Neuronal stem cell (in vitro differentiated cells): ENCODE data around the gene PLCL1.
A peak's percentile ranks its signal among the peaks of the same experiment; 100 is the strongest.

Source experiments
- DNase-seq: peaks from one replicate; pipeline ENCODE4 v3.0.0-alpha.2; 2013; ENCODE audit warnings: low spot score
- H2AFZ ChIP-seq: one replicate; pipeline ENCODE4 v1.6.1; 2013; ENCODE audit warnings: mild to moderate bottlenecking, low read length, inconsistent platforms
- H2AK5ac ChIP-seq: 2 replicates; pipeline ENCODE4 v1.6.1; 2013; ENCODE audit warnings: low read depth, mild to moderate bottlenecking, inconsistent platforms, low read length, moderate library complexity, mixed read lengths
- H2BK120ac ChIP-seq: 2 replicates; pipeline ENCODE4 v1.6.1; 2013; ENCODE audit warnings: low read depth, mild to moderate bottlenecking, inconsistent platforms, low read length, moderate library complexity, mixed read lengths
- H2BK12ac ChIP-seq: one replicate; pipeline ENCODE4 v1.6.1; 2013; ENCODE audit warnings: low read length, inconsistent platforms
- H2BK15ac ChIP-seq: 2 replicates; pipeline ENCODE4 v1.6.1; 2013; ENCODE audit warnings: mild to moderate bottlenecking, low read length, inconsistent platforms, mixed read lengths
- H2BK5ac ChIP-seq: one replicate; pipeline ENCODE4 v1.6.1; 2013; ENCODE audit warnings: inconsistent platforms, mild to moderate bottlenecking, low read length, moderate library complexity
- H3K14ac ChIP-seq: one replicate; pipeline ENCODE4 v1.6.1; 2013; ENCODE audit warnings: low read length, inconsistent platforms
- H3K18ac ChIP-seq: 2 replicates; pipeline ENCODE4 v1.6.1; 2013; ENCODE audit warnings: low read length, inconsistent platforms
- H3K23ac ChIP-seq: 2 replicates; pipeline ENCODE4 v1.6.1; 2013; ENCODE audit warnings: low read depth, mild to moderate bottlenecking, mixed read lengths, low read length, inconsistent platforms; ENCODE audit not compliant: poor library complexity
- H3K27ac ChIP-seq: replicated peaks from 3 replicates; pipeline ENCODE4 v1.5.1; 2013; ENCODE audit warnings: low read length, inconsistent platforms
- H3K27me3 ChIP-seq, 3 experiments: 2 replicates each; pipeline ENCODE4 v1.6.1; 2013; ENCODE audit warnings: low read length in 3 of 3, mild to moderate bottlenecking in 2 of 3, inconsistent platforms in 1 of 3, low read depth in 1 of 3, mixed read lengths in 1 of 3, moderate library complexity in 1 of 3; ENCODE audit not compliant: control insufficient read depth in 3 of 3, insufficient read depth in 3 of 3
- H3K36me3 ChIP-seq, 2 donors: replicated peaks in 1 of 2; 2 replicates each; pipeline ENCODE4 v1.6.1; 2013; ENCODE audit warnings: low read length in 2 of 2; ENCODE audit not compliant: control insufficient read depth in 2 of 2, insufficient read depth in 2 of 2
- H3K4ac ChIP-seq: 2 replicates; pipeline ENCODE4 v1.6.1; 2013; ENCODE audit warnings: inconsistent platforms, mild to moderate bottlenecking, low read length, moderate library complexity
- H3K4me1 ChIP-seq, 2 donors: 1 replicate in 1 of 2; 2 replicates in 1 of 2; pipeline ENCODE4 v1.6.1; 2013; ENCODE audit warnings: low read length in 2 of 2, low read depth in 1 of 2; ENCODE audit not compliant: control insufficient read depth in 2 of 2, insufficient read depth in 1 of 2
- H3K4me2 ChIP-seq: one replicate; pipeline ENCODE4 v1.6.1; 2013; ENCODE audit warnings: mild to moderate bottlenecking, low read length, inconsistent platforms; ENCODE audit not compliant: insufficient read depth, poor library complexity, severe bottlenecking
- H3K4me3 ChIP-seq, 2 donors: 2 replicates each; pipeline ENCODE4 v1.5.1; 2013; ENCODE audit warnings: low read length in 2 of 2, mild to moderate bottlenecking in 2 of 2, inconsistent platforms in 1 of 2, moderate library complexity in 1 of 2
- H3K79me1 ChIP-seq: one replicate; pipeline ENCODE4 v1.6.1; 2013; ENCODE audit warnings: low read depth, mild to moderate bottlenecking, inconsistent platforms, low read length, moderate library complexity
- H3K9ac ChIP-seq: one replicate; pipeline ENCODE4 v1.6.1; 2013; ENCODE audit warnings: mild to moderate bottlenecking, low read depth, low read length, inconsistent platforms; ENCODE audit not compliant: poor library complexity
- H3K9me3 ChIP-seq, 2 donors: replicated peaks in 1 of 2; 2 replicates each; pipeline versions ENCODE3 to v1.6.1; 2013; ENCODE audit warnings: low read length in 2 of 2, mild to moderate bottlenecking in 2 of 2, inconsistent platforms in 1 of 2, low read depth in 1 of 2, mixed read lengths in 1 of 2, moderate library complexity in 1 of 2; ENCODE audit not compliant: control insufficient read depth in 2 of 2, insufficient read depth in 1 of 2
- H4K8ac ChIP-seq: one replicate; pipeline ENCODE4 v1.6.1; 2013; ENCODE audit warnings: low read depth, mild to moderate bottlenecking, inconsistent platforms, low read length, moderate library complexity
- H4K91ac ChIP-seq: one replicate; pipeline ENCODE4 v1.6.1; 2013; ENCODE audit warnings: low read length, low read depth, mild to moderate bottlenecking, inconsistent platforms; ENCODE audit not compliant: poor library complexity
- WGBS, 2 donors: extraction: QIAGEN DNeasy Blood & Tissue Kit; methylation state at CpG; one replicate each; pipeline ENCODE4 v1.1.7; 2013; ENCODE audit warnings: missing lambda C conversion rate in 2 of 2, mixed read lengths in 1 of 2; ENCODE audit not compliant: insufficient read length in 2 of 2, insufficient replicate concordance in 1 of 2; ENCODE audit errors: extremely low coverage in 2 of 2; 5-methylcytosine and 5-hydroxymethylcytosine counted together

PLCL1 gene

DNA sequence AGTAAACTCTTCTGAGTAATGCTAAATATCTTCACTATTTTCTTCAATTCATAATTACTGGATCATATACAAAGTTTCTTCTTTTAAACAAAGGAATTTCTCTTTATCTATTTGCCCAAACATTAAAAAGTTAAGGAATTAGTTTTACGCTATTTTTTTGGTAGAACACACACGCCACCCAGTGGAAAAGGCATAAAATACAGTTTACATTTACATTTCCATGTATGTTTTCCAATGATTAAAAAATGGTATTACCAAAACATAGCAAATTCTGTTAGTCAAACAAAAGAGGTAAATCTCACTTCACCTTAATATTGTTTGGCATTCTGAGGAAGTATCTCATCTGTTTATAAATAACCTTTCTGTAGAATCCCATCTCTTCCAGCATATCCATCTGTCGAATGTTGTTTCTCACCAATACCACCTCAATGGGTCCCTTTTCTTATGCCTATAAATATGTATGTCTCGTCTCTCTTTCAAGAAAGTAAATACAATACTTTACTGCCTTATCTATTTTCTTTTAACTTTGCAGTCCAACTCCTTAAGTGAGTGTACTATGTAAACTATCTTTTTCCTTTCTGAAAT, 26.5 kb upstream of the PLCL1 start:
- Histone ChIP-seq H4K8ac (no peak overlapping the region), H3K27ac (no peak overlapping the region), H3K4me3 (no peak overlapping the region), H3K4me2 (no peak overlapping the region), H3K14ac (no peak overlapping the region), H3K4ac (no peak overlapping the region), H2BK120ac (no peak overlapping the region), H2BK15ac (no peak overlapping the region), H3K27me3 (peaks cover 0 to 3% (median 0%) of the 10 kb centered on the region in 3 experiments), H3K9ac (no peak overlapping the region), H2AFZ (no peak overlapping the region), H3K36me3 (no peaks in the 10 kb centered on the region), H3K9me3 (no peaks in the 10 kb centered on the region), H2BK12ac (no peak overlapping the region), H2AK5ac (no peak overlapping the region), H3K18ac (no peak overlapping the region), H3K79me1 (no peaks in the 10 kb centered on the region), H2BK5ac (no peak overlapping the region), H4K91ac (no peak overlapping the region), H3K4me1 (no peaks in the 10 kb centered on the region), H3K23ac (no peak overlapping the region)
- peak; percentile 27 for DNase-seq
- no CpG with 5 or more reads among the region's 4 CpGs for WGBS, 2 donors

DNA sequence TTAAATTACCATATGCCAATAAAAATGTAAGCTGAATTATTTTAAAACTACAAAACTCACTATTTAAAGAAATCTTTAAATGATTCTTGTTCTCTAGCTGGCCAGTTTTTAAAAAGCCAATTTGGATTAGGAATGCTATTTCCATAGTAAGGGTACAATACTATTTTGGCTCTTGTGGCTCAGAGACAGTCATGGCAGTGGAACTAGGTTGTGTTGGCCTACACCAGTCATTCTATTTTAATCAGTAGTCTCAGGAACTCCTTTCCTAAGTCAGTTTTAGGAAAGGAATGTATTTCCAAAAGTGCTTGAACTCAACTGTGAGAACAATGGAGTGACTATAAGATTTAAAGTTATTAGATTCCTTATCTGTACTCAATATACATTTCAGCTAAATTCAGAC, 25.1 kb upstream of the PLCL1 start:
- DNase-seq, result no peak
- no peak overlapping the region for H4K91ac ChIP-seq

GRCh38 chr2:197782126-197782525, 22.3 kb upstream of the PLCL1 start:
- no peak for DNase-seq
- no peak overlapping the region for H3K18ac ChIP-seq
- H3K79me1 ChIP-seq, result peaks cover 4% of the 10 kb centered on the region
- peaks cover 0 to 11% (median 3%) of the 10 kb centered on the region in 3 experiments for H3K27me3 ChIP-seq
- no peak overlapping the region for H2BK12ac ChIP-seq
- H2AK5ac ChIP-seq, result no peak overlapping the region
- no peak overlapping the region for H3K4me2 ChIP-seq
- no peaks in the 10 kb centered on the region for H3K4me1 ChIP-seq
- no peak overlapping the region for H4K91ac ChIP-seq
- H3K14ac ChIP-seq, result no peak overlapping the region
- H2AFZ ChIP-seq, result no peak overlapping the region
- no peak overlapping the region for H3K27ac ChIP-seq
- H4K8ac ChIP-seq, result no peak overlapping the region
- H3K4ac ChIP-seq, result no peak overlapping the region
- no peak overlapping the region for H2BK5ac ChIP-seq
- no peaks in the 10 kb centered on the region for H3K36me3 ChIP-seq
- H2BK15ac ChIP-seq, result no peak overlapping the region
- H3K9me3 ChIP-seq, result peaks cover 2 to 6% of the 10 kb centered on the region in 2 donors
- H3K4me3 ChIP-seq, result no peak overlapping the region
- H2BK120ac ChIP-seq, result no peak overlapping the region
- no CpG with 5 or more reads among the region's 1 CpG for WGBS, 2 donors
- H3K23ac ChIP-seq, result no peak overlapping the region
- H3K9ac ChIP-seq, result no peak overlapping the region

More for the DNA sequence above, 25.1 kb upstream of the PLCL1 start:
- H2AK5ac ChIP-seq, result no peak overlapping the region
- peaks cover 0 to 3% (median 0%) of the 10 kb centered on the region in 3 experiments for H3K27me3 ChIP-seq
- no peak overlapping the region for H3K4me3 ChIP-seq
- no peak overlapping the region for H2BK120ac ChIP-seq
- H3K23ac ChIP-seq, result no peak overlapping the region
- no peak overlapping the region for H3K4me2 ChIP-seq
- no peak overlapping the region for H2BK15ac ChIP-seq
- no peak overlapping the region for H3K27ac ChIP-seq
- H3K79me1 ChIP-seq, result no peaks in the 10 kb centered on the region
- H2AFZ ChIP-seq, result no peak overlapping the region
- H3K9ac ChIP-seq, result no peak overlapping the region
- H2BK5ac ChIP-seq, result no peak overlapping the region
- no peak overlapping the region for H3K18ac ChIP-seq
- H3K4me1 ChIP-seq, result no peaks in the 10 kb centered on the region
- no peak overlapping the region for H3K14ac ChIP-seq
- H3K9me3 ChIP-seq, result no peaks in the 10 kb centered on the region
- H3K36me3 ChIP-seq, result no peaks in the 10 kb centered on the region
- H4K8ac ChIP-seq, result no peak overlapping the region
- no peak overlapping the region for H2BK12ac ChIP-seq
- no peak overlapping the region for H3K4ac ChIP-seq

DNA sequence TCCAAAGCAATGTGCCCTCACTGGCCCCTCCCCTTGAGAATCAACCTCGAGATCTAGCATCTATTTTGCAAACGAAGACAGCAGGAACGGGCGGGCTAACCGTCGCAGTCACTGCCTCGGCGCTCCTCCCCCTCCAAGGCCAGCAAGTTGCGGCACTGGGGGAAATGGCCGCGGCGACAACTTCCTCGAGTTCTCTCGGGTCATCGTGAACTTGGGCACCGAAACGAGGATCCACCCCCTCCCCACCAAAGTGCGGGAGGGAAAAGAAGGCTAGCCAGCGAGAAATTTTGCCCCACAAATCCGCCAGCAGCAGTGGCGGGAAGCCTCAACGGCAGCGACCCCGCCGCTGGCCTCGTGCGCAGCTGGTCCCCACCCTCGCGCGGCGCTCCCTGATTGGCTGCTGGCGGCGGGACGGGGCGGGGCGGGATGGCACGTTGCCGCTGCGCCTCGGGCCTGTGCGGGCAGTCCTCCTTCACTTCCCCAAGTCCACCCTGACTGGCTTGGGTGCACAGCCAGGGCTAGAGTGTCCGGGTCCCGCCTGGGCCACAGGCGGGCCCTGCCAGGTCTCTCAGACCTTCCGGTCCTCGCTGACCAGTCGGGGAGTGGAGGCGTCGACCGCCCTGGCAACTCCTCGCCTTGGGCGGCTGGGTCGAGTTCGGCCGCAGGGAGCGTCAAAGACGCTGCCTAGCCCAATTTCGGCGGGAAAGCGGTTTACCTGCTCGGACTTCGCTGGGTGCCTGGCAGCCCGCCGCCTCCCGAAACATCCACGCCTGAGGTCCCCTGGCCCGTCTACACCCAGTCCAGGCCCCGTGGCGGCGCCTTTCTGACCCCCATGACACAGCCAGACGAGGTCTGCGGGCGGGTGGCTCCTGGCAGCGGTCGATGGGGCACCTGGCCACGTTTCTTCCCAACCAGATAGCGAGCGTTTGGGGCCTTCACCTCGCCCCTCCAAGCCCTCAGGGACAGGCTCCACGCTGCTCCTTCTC, 19.1 kb upstream of the PLCL1 start, which contains the start of gene BOLL:
TSS of gene BOLL (minus strand) at position 364 of the 986 bp plus-strand sequence. CDS start 3,469 bp downstream, outside the sequence.
- Histone ChIP-seq H3K14ac (peak within 1 kb of the TSS; percentile 31), H3K4me1 (no peaks in the 10 kb centered on the region), H3K36me3 (no peaks in the 10 kb centered on the region), H2BK5ac (peak within 1 kb of the TSS; percentile 2), H3K27me3 (peaks cover 0 to 12% (median 3%) of the 10 kb centered on the region in 3 experiments), H3K79me1 (peaks cover 4% of the 10 kb centered on the region), H2AFZ (peak within 1 kb of the TSS; percentile 45), H2BK15ac (peak within 1 kb of the TSS; percentile 55), H3K9ac (peak within 1 kb of the TSS; percentile 68), H3K4ac (no peak within 1 kb of the TSS), H2AK5ac (peak within 1 kb of the TSS; percentile 56), H2BK12ac (peak within 1 kb of the TSS; percentile 41), H4K91ac (peak within 1 kb of the TSS; percentile 85), H3K9me3 (peaks cover 2 to 6% of the 10 kb centered on the region in 2 donors), H3K18ac (peak within 1 kb of the TSS; percentile 94), H3K4me2 (peak within 1 kb of the TSS; percentile 82), H3K23ac (no peak within 1 kb of the TSS), H3K4me3 (peak within 1 kb of the TSS in 1 of 2 donors; percentile 80), H4K8ac (peak within 1 kb of the TSS; percentile 32), H2BK120ac (no peak within 1 kb of the TSS), H3K27ac (no peak within 1 kb of the TSS)
- no CpG with 5 or more reads among the region's 80 CpGs for WGBS, 2 donors
- no peak for DNase-seq
